C1 segment of cervical spinal cord (tissue), 14 donors: Measurements from ENCODE around the gene ELP6.
"Not testable (repeated sequence)": the region's sequence is repeated elsewhere in the genome, so short reads cannot be mapped to it uniquely, and the experiment has no call there.

Source experiments
- DNase-seq, 14 donors: peaks; one replicate each; lab custom pipeline; 2025; lab: John Stamatoyannopoulos, UW

ELP6 gene

GRCh38 chr3:47464588-47464987 lies 48.9 kb downstream of the ELP6 start:
- no peak for DNase-seq

- DNase-seq, result not testable (repeated sequence)
Measured at GRCh38 chr3:47459534-47460085, 53.9 kb downstream of the ELP6 start.

DNA sequence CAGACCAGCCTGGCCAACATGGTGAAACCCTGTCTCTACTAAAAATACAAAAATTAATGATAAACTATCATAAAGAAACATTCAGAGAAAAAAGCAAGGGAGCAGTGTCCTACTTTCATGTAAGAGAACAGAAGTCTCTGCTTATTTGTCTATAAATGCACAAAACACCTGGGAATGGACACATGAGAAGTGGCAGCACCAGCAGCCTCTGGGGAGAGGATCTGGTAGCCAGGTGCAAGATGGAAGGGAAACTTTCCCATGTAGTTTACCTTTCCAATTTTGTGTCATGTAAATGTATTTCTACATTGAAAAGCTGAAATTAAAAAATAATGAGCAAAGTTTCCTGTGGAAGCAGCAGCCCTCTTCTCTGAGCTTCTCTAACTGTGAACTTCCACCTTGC lies 56.5 kb downstream of the ELP6 start:
- no peak for DNase-seq

DNA sequence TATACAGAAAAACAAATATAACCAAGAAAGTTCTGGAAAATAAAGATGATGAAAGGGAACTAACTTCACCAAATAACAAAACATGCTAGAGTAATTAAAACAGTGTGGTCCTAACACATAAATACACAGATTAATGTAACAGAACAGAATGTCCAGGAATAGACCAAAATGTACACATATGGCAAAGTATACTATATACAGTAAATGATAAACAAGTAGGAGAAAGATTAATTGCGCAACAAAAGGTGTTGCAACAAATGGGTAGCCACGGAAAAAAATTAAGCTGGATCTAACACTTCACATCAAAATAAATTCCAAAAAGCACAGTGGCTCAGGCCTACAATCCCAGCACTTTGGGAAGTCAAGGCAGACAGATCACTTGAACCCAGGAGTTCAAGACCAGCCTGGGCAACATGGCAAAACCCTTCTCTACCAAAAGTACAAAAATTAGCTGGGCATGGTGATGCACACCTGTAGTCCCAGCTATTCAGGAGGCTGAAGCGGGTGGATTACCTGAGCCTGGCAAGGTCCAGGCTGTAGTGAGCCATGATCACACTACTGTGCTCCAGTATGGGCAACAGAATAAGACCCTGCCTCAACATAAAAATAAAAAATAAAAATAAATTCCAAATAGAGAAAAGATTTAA lies 57.6 kb downstream of the ELP6 start:
- no peak for DNase-seq

DNA sequence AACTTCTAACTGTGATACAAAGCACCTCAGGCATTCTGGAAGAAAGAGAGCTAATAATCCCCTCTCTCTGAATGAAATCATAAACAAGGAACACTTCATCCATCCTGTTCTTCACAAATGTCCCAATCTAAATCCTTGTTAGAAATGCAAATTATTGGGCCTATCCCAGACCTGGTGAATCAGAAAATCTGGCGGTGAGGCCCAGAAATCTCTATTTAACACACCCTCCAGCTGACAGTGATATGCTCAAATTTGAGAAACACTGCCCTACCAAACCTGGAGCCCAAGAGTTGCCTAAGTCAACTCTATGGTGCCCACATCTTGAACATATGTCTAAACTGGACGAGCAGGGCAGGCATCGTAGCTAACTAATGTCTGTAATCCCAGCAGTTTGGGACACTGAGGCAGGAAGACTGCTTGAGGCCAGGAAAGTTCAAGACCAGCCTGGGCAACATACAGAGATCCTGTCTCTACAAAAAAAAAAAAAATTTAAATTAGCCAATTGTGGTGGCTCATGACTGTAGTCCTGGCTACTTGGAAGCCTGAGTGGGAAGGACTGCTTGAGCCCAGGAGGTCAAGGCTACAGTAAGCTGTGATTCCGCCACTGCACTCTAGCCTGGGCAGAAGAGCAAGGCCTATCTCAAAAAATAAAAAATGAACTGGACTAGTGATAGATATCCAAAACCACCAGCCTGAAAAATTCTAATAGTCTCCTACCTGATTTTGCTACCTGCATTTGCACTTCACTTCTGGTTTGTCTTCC lies 60.9 kb downstream of the ELP6 start:
- DNase-seq, result no peak
